ENCODE measurements around the gene TRIM24. TPM values are rescaled to one million over a fixed set of nuclear protein-coding genes. Genes with fewer than 3 reads are reported as not detected.

TRIM24 gene
- polyA plus RNA-seq, 3 donors, result 3.5 to 8.9 (median 6.0) TPM

- Histone ChIP-seq H3K9me3 (replicated peaks in 1 of 2; ENCODE audit: control insufficient read depth in 1 of 2, insufficient read depth in 1 of 2, low read length in 2 of 2) (no peaks in the 10 kb centered on the region), H3K9ac (ENCODE audit: insufficient read depth, low read length, poor library complexity, severe bottlenecking) (no peak overlapping the region), H2AFZ (ENCODE audit: insufficient read depth, low read depth, low read length, poor library complexity, severe bottlenecking) (no peak overlapping the region), H3K36me3 (replicated peaks in 1 of 2; ENCODE audit: control insufficient read depth in 1 of 2, insufficient read depth in 2 of 2, low read length in 2 of 2) (peaks cover 8 to 22% of the 10 kb centered on the region in 2 donors), H4K20me1 (ENCODE audit: insufficient read depth, low read length) (peaks cover 82% of the 10 kb centered on the region), H3K79me2 (ENCODE audit: insufficient read depth, low read length) (peaks cover 100% of the 10 kb centered on the region), H3K27ac (ENCODE audit: low read depth in 1 of 2, low read length in 2 of 2) (no peak overlapping the region), H3K4me3 (replicated peaks in 1 of 3; ENCODE audit: low read depth in 2 of 3, low read length in 3 of 3) (no peak overlapping the region), H3K27me3 (ENCODE audit: control insufficient read depth in 2 of 2, insufficient read depth in 2 of 2, low read length in 2 of 2) (no peaks in the 10 kb centered on the region), H3K4me2 (replicated peaks; ENCODE audit: extremely low read depth, low read length, poor library complexity, severe bottlenecking) (no peak overlapping the region), H3K4me1 (ENCODE audit: control insufficient read depth in 1 of 2, insufficient read depth in 2 of 2, low read length in 2 of 2) (no peaks in the 10 kb centered on the region)
- Mint-ChIP-seq H3K4me1 (peaks cover 8% of the 10 kb centered on the region), H3K9me3 (peaks cover 0 to 3% (median 0%) of the 10 kb centered on the region in 7 donors), H3K36me3 (peaks cover 22 to 38% of the 10 kb centered on the region in 2 donors), H3K4me3 (no peak overlapping the region), H3K27me3 (ENCODE audit: low read depth in 3 of 3) (peaks cover 0 to 2% (median 0%) of the 10 kb centered on the region in 3 donors), H3K27ac (no peak overlapping the region)
- no peak for DNase-seq
- TF ChIP-seq CTCF (IDR thresholded peaks at IDR 0.05), result no peak
- WGBS (ENCODE audit: insufficient coverage), result no CpG with 5 or more reads among the region's 1 CpG
- intact Hi-C loops (cut with micrococcal nuclease), result no loop called here
These were observed 40.8 kb downstream of the TRIM24 start for GRCh38 chr7:138500892-138501291.

DNA sequence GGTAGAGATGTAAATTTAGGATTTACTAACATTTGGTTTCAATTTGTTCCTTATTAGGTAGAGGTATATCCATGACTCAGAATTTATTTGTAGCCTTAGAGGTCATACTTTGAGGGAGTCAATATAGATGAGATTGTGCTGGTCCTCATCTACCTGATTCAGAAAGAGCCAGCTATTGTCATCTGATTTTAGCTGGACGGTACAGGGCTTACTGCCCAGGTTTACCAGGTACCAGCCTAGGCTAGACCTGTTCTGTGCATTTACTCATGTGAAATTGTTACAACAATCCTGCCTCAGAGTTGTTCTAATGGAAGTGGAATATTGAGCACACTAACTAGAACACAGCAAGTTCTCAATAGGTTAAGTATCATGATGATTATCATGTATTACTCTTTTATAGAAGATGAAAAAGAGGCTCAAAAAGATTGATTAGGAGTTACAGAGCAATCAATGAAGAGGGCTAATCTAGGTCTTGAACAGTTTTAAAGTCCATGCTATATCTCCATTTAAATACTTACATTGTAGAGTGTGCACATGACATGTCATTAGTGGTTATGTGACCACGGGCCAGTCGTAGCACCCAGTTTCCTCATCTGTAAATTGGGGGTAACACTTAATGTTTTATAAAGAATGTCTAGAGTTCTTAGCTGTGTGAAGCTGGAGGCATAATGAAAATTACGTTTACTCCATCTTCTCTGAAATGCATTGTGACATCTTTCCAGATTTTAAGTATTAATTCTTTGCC is 42.1 kb downstream of the TRIM24 start:
- Histone ChIP-seq H2AFZ (ENCODE audit: insufficient read depth, low read depth, low read length, poor library complexity, severe bottlenecking) (no peak overlapping the region), H3K27me3 (ENCODE audit: control insufficient read depth in 2 of 2, insufficient read depth in 2 of 2, low read length in 2 of 2) (no peaks in the 10 kb centered on the region), H4K20me1 (ENCODE audit: insufficient read depth, low read length) (peaks cover 80% of the 10 kb centered on the region), H3K79me2 (ENCODE audit: insufficient read depth, low read length) (peaks cover 100% of the 10 kb centered on the region), H3K4me1 (ENCODE audit: control insufficient read depth in 1 of 2, insufficient read depth in 2 of 2, low read length in 2 of 2) (no peaks in the 10 kb centered on the region), H3K27ac (ENCODE audit: low read depth in 1 of 2, low read length in 2 of 2) (peak overlapping the region in 1 of 2 donors; percentile 23), H3K9ac (ENCODE audit: insufficient read depth, low read length, poor library complexity, severe bottlenecking) (no peak overlapping the region), H3K4me2 (replicated peaks; ENCODE audit: extremely low read depth, low read length, poor library complexity, severe bottlenecking) (no peak overlapping the region), H3K36me3 (replicated peaks in 1 of 2; ENCODE audit: control insufficient read depth in 1 of 2, insufficient read depth in 2 of 2, low read length in 2 of 2) (peaks cover 15 to 34% of the 10 kb centered on the region in 2 donors), H3K9me3 (replicated peaks in 1 of 2; ENCODE audit: control insufficient read depth in 1 of 2, insufficient read depth in 1 of 2, low read length in 2 of 2) (no peaks in the 10 kb centered on the region), H3K4me3 (replicated peaks in 1 of 3; ENCODE audit: low read depth in 2 of 3, low read length in 3 of 3) (no peak overlapping the region)
- Mint-ChIP-seq H3K4me3 (no peak overlapping the region), H3K27ac (peak overlapping the region in 2 of 7 donors; percentile 24 to 37), H3K36me3 (peaks cover 25 to 33% of the 10 kb centered on the region in 2 donors), H3K4me1 (peaks cover 9% of the 10 kb centered on the region), H3K9me3 (peaks cover 0 to 3% (median 0%) of the 10 kb centered on the region in 7 donors), H3K27me3 (ENCODE audit: low read depth in 3 of 3) (peaks cover 0 to 2% (median 0%) of the 10 kb centered on the region in 3 donors)
- no peak for DNase-seq
- WGBS (ENCODE audit: insufficient coverage), result no CpG with 5 or more reads among the region's 4 CpGs
- intact Hi-C loops (cut with micrococcal nuclease), result no loop called here
- no peak for TF ChIP-seq CTCF (IDR thresholded peaks at IDR 0.05)

All from CD14-positive monocyte (primary cell).